Measurements from ENCODE around the gene SLC4A11. TPM values are rescaled to one million over a fixed set of nuclear protein-coding genes. Genes with fewer than 3 reads are reported as not detected.
"Not testable (repeated sequence)": the region's sequence is repeated elsewhere in the genome, so short reads cannot be mapped to it uniquely, and the experiment has no call there.

Gene SLC4A11
- polyA plus RNA-seq, 1 experiment, result 1.2 TPM

DNA sequence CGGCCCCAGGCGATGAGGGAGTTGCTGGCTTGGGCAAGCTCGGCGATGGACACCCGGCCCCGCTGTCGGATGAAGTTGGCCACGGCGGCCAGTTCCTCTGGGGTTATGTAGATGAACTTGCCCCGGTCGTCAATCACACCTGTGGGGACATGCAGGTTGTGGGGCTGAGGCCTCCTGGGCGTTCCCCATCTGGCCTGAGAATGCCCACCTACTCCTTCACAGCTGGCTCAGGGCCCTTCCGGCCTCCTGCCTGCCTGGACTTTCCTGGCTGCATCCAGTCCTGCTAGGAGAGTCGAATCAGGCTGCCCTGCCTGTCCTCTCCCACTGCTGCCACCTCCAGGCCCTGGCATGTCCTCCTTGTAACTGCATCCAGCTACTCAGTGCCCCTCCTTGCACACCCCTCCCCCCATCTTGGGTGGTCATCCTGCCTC is 48.3 kb downstream of the SLC4A11 start:
- ChIA-PET POLR2A (no interaction called here), CTCF (interaction anchor here (0.6 kb wide), 1 partner anchor 592 kb away, joined by 3 read pairs; no protein-coding TSS in a partner anchor)
- DNase-seq (ENCODE audit: low read depth), result no peak
- Histone ChIP-seq H3K36me3 (ENCODE audit: control insufficient read depth, insufficient read depth, low read length) (peaks cover 41% of the 10 kb centered on the region), H3K4me3 (ENCODE audit: low read depth, low read length) (no peak overlapping the region), H3K27me3 (ENCODE audit: control insufficient read depth, insufficient read depth, low read length) (no peaks in the 10 kb centered on the region)
- TF ChIP-seq, protein P1, sequence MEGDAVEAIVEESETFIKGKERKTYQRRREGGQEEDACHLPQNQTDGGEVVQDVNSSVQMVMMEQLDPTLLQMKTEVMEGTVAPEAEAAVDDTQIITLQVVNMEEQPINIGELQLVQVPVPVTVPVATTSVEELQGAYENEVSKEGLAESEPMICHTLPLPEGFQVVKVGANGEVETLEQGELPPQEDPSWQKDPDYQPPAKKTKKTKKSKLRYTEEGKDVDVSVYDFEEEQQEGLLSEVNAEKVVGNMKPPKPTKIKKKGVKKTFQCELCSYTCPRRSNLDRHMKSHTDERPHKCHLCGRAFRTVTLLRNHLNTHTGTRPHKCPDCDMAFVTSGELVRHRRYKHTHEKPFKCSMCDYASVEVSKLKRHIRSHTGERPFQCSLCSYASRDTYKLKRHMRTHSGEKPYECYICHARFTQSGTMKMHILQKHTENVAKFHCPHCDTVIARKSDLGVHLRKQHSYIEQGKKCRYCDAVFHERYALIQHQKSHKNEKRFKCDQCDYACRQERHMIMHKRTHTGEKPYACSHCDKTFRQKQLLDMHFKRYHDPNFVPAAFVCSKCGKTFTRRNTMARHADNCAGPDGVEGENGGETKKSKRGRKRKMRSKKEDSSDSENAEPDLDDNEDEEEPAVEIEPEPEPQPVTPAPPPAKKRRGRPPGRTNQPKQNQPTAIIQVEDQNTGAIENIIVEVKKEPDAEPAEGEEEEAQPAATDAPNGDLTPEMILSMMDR (IDR thresholded peaks at IDR 0.05; ENCODE audit: insufficient read depth, low read depth, low read length), result no peak

DNA sequence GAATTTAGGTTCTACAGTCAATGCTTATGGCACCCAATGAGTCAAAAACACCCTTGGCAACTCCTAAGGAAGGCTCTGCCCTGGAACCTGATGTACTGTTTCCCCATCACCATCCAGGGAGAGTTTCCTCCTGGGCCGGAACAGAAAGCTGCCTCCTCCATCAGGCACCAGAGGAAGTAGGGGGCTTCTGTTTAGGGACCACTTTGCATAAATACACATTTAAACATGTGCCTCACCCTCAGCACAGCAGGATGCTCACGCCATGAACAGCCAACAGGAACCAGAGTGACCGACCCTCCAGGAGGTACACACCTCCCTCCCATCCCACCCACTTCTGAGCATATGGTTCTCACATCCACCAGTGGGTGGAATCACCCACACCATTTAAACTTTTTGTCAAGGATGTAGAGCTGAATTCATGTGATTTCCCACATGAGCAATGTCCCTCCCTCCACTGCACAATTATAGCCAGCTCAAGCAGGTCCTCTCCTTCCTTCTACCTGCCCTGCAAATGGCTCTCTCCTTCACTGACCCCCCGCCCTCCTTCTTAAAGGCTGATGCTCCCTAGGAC is 49.3 kb downstream of the SLC4A11 start:
- TF ChIP-seq, protein P1 (IDR thresholded peaks at IDR 0.05; ENCODE audit: insufficient read depth, low read depth, low read length), result no peak
- POLR2A ChIA-PET, result no interaction called here

DNA sequence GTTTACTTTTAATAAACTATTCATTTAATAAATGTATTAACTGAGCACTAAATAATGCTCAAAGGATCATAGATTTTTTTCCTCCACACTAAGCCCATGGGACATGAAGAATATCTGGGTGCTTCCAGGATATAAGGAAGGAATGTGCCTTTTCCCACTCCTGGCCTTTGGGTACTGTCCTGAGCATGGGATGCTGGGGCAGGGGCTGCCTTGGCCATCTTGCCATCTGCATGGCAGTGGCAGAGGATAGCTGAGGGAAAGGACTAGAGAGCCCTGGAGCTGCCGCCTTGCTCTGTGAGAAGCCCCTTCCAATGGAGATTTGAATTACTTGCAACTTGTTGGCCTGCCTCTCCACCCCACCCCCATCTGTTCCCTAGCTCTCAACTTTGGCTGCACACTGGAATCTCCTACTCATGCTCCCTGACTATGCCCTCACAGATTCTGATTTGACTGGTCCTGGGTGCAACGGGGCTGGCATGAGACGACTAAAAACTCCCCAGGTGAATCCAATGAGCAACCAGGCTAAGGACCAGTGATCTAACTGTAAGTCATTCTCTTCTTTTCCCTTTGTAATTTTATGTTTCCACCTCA is 50.1 kb downstream of the SLC4A11 start:
- peaks cover 27% of the 10 kb centered on the region for H3K36me3 ChIP-seq (ENCODE audit: control insufficient read depth, insufficient read depth, low read length)
- POLR2A ChIA-PET, result no interaction called here
- CTCF ChIA-PET, result no interaction called here
- TF ChIP-seq, protein P1 (IDR thresholded peaks at IDR 0.05; ENCODE audit: insufficient read depth, low read depth, low read length), result no peak
- H3K27me3 ChIP-seq (ENCODE audit: control insufficient read depth, insufficient read depth, low read length), result no peaks in the 10 kb centered on the region
- H3K4me3 ChIP-seq (ENCODE audit: low read depth, low read length), result no peak overlapping the region
- DNase-seq (ENCODE audit: low read depth), result no peak

More for the DNA sequence above, 49.3 kb downstream of the SLC4A11 start:
- CTCF ChIA-PET, result no interaction called here
- Histone ChIP-seq H3K36me3 (ENCODE audit: control insufficient read depth, insufficient read depth, low read length) (peaks cover 32% of the 10 kb centered on the region), H3K4me3 (ENCODE audit: low read depth, low read length) (no peak overlapping the region), H3K27me3 (ENCODE audit: control insufficient read depth, insufficient read depth, low read length) (no peaks in the 10 kb centered on the region)
- DNase-seq (ENCODE audit: low read depth), result no peak

DNA sequence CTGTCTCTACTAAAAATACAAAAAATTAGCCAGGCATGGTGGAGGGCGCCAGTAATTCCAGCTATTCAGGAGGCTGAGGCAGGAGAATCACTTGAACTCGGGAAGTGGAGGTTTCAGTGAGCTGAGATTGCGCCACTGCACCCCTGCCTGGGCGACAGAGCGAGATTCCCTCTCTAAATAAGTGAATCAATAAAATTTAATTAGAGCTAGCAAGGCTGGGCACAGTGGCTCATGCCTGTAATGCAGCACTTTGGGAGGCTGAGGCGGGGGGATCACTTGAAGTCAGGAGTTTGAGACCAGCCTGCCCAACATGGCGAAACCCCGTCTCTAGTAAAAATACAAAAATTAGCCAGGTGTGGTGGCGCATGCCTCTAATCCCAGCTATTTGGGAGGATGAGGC is 51.1 kb downstream of the SLC4A11 start:
- CTCF ChIA-PET; DNase-seq (ENCODE audit: low read depth); H3K4me3 ChIP-seq (ENCODE audit: low read depth, low read length); H3K27me3 ChIP-seq (ENCODE audit: control insufficient read depth, insufficient read depth, low read length): not testable (repeated sequence)
- peaks cover 22% of the 10 kb centered on the region for H3K36me3 ChIP-seq (ENCODE audit: control insufficient read depth, insufficient read depth, low read length)
- POLR2A ChIA-PET, result interaction anchor here (0.6 kb wide), 1 partner anchor 22 kb away, joined by 4 read pairs; the partner anchor contains the start of gene ITPA

DNA sequence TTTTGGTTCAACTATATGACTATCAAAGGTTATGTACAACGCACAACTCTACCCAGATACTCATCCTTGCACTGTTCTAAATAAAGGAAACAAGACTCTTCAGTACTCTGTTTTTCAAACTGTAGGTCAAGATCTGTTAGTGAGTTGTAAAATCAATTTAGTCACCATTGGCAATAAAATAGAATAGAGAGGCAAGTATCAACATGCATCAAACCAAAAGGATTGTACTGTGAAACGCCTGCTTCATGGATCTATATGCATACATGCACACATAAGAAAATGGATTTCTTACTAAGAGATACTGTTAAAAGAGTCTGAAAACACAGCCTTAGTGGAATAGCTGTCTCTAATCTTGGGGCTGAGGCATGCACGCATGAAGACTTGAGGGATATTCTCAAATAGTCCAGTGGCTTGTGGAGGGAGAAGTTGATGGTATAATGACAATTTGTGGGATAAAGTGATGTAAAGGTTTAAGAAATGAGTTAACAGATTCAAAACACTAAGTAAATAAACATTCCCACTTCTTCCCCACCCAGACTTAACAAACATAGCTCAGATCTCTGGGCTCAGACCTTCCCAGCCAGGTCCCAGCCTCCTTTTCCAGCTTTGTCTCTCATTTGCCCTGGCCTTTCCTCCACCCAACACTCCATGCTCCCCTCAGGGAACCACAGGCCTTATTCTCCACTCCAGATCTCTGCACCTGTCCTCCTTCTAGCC is 54.9 kb downstream of the SLC4A11 start:
- Histone ChIP-seq H3K4me3 (ENCODE audit: low read depth, low read length) (no peak overlapping the region), H3K36me3 (ENCODE audit: control insufficient read depth, insufficient read depth, low read length) (peaks cover 1% of the 10 kb centered on the region; the same call in 1 of the 2 replicates), H3K27me3 (ENCODE audit: control insufficient read depth, insufficient read depth, low read length) (no peaks in the 10 kb centered on the region)
- ChIA-PET POLR2A (interaction anchor here (0.6 kb wide), 1 partner anchor 8 kb away, joined by 3 read pairs; no protein-coding TSS in a partner anchor), CTCF (interaction anchor here (1.1 to 1.2 kb wide), 2 partner anchors 9 to 26 kb away, joined by 3 read pairs; partner anchors contain the start of gene ITPA)
- no peak for DNase-seq (ENCODE audit: low read depth)
- TF ChIP-seq, protein P1 (IDR thresholded peaks at IDR 0.05; ENCODE audit: insufficient read depth, low read depth, low read length), result no peak

DNA sequence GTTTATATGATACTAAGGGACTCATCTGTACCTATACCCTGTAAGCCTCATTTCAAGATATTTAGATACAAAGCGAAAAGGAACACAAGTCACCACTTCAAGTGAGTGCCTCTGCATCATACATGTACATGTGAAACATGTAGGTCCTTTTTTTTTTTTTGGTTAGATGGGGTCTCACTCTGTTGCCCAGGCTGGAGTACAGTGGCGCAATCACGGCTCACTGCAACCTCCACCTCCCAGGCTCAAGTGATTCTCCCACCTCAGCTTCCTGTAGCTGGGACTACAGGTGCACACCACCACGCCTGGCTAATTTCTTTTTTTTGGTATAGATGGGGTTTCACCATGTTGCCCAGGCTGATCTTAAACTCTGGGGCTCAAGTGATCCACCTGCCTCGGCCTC is 56.6 kb downstream of the SLC4A11 start:
- H3K36me3 ChIP-seq (ENCODE audit: control insufficient read depth, insufficient read depth, low read length); POLR2A ChIA-PET; H3K27me3 ChIP-seq (ENCODE audit: control insufficient read depth, insufficient read depth, low read length); H3K4me3 ChIP-seq (ENCODE audit: low read depth, low read length); DNase-seq (ENCODE audit: low read depth); CTCF ChIA-PET: not testable (repeated sequence)

Data from BJ (cell line).